Activated CD4-positive, CD25-positive, alpha-beta regulatory T cell treated with anti-CD3 and anti-CD28 coated beads, Interleukin-2, amount 50 U/mL, for 24 hours (primary cell): ENCODE data around the gene CHST13.

Source experiments
- ATAC-seq, 2 donors: fragments of 150-1000 bp; cut with Tn5 transposase; one replicate each; pipeline ENCODE4 v1.10.0; 2021; ENCODE audit warnings: mild to moderate bottlenecking in 1 of 2, moderate library complexity in 1 of 2

CHST13 gene, protein sequence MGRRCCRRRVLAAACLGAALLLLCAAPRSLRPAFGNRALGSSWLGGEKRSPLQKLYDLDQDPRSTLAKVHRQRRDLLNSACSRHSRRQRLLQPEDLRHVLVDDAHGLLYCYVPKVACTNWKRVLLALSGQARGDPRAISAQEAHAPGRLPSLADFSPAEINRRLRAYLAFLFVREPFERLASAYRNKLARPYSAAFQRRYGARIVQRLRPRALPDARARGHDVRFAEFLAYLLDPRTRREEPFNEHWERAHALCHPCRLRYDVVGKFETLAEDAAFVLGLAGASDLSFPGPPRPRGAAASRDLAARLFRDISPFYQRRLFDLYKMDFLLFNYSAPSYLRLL

DNA sequence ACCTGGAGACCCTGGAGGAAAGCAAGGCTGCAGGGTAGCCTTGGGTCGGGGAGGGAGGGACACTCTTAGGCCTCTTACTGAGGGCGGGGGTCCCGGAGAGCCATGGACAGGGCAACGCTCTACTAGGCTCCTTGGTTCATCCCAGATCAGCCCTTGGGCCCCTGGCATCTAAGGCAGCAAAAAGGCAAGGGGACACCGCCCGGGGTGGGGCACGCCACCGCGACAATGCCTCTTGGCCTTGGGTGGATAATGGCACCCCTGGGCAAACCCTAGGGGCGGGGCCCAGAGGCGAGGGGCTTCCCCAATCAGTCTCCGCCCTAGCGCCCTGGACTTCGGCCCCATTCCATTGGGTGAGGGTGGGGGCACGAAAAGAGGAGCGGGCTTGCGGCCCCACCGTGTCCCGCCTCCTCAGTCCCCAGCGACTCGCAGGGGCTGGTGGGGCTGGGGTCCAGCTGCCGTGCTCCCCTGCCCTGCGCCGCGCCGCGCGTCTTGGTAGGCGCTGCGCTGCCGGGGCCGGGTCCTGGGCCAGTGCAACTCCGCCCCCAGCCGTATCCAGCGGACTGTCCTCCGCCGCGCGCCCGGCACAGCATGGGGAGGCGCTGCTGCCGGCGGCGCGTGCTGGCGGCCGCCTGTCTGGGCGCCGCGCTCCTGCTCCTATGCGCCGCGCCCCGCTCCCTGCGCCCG is at the start of gene CHST13:
TSS of gene CHST13 (plus strand) at position 411 of the 684 bp plus-strand sequence. CDS start at position 589, 178 bp downstream.
- ATAC-seq = no peak

DNA sequence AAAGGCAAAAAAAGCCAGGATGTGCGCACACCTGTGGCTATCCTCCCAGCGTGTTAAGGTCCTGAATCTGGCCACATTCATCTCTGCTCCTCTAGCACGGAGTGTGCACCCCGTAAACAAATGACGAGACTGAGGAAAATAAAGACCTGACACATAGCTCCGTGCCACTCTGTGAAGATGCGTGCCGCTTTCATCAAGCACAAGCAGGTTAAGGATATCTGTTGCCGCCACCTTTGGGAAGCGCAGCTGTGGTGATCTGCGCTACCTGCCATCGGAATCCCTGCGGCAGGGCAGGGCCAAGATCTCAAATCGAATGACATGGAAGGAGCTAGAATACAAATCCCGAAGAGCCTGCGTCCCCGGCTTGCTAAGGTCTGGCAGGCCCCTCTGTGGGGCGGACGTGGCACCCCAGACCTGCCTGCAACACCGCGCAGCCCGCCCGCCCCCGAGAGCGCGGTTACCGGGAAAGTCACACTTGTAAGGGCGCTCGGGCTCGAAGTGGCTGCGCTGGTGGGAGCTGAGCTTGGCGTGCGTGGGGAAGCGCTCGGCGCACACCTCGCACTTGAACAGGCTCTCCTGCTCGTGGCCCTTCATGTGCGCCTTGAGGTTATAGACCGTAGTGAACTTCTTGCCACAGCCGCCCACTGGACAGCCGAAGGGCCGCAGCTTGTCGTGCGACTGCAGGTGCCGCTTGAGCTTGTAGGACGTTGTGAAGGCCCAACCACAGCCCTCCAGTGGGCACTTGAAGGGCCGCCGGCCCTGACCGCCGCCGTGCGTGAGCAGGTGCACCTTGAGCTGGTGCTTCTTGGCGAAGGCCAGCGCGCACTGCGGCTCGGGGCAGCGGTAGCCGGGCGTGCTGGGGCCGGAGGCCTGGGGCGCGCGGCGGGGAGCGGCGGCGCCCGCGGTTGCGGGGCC is 49.2 kb upstream of the CHST13 start:
- ATAC-seq = no peak

DNA sequence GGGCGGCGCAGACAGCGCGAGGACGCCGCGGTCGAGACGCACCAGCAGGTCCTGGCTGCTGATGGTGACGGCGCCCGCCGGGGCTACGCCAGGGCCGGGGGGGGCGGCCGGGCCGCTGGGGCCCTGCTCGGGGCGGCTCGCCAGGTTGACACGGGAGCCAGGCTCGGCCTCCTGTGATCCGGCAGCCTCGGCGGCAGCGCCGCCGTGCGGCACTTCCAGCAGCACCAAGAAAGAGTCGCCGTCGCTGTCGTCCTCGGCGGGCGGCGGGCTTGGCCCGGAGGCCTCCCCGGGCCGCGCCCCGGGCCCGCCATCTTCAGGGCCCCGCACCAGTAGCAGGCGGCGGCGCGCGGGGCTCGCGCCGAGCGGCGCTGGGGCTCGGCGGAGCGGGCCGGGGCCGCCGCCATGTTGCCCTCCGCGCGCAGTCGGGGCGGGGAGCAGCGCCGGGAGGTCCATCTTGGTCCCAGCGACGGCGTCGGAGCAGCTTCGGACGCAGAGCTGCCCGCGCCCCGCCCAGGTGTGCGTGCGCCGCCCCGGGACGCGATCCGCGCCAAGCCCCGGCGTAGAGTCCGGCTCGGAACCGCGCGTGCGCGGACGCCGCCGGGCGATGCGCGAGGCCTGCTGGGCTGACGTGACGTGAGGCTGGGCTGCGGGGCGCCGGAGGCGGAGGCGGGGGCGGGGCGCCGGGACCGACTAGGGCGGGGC is 48.4 kb upstream of the CHST13 start, which contains the start of gene ZXDC:
TSS of gene ZXDC (minus strand) at position 479 of the 702 bp plus-strand sequence. CDS start at position 453, 26 bp downstream.
- peak; percentile 84 to 90 for ATAC-seq

DNA sequence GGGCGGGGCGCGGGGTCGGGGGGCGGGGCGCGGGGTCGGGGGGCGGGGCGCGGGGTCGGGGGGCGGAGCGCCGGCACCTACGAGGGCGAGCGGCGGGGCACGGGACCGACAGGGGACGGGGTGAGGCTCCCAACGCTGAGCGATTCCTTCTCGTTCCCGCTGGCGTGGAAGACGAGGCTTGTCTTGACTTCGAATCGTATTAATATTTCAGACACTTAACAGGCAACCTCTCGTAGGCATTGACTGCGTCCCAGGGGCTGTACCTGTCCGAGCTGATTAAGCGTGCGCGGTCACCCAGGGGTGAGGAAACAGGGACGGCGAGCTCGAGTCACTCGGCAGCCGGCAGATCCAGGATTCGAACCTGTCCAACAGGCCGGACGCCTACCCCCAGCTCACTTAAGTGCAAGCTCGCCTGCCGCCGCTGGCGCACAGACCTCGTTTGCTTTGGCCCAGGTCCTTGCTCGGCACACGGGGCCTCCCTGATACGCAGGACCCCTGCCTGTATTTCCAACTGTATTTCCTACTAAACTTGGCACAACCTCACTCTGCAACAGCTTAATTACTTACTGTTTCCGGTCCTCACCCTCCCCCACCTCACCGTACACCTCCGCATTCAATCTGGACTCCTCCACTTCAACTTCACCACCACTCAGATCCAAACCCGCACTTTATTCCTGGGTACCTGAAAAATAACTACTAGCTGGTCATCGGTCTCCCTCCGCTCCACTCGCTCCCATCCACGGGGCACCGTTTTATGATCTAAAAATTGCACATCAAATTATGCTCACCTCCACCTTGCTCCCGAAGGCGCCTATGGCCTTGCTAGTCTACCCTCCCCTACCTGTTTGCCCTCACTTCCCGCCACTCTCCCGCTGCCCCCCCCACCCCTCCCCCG is 47.5 kb upstream of the CHST13 start:
- peak; percentile 31 to 32 for ATAC-seq

DNA sequence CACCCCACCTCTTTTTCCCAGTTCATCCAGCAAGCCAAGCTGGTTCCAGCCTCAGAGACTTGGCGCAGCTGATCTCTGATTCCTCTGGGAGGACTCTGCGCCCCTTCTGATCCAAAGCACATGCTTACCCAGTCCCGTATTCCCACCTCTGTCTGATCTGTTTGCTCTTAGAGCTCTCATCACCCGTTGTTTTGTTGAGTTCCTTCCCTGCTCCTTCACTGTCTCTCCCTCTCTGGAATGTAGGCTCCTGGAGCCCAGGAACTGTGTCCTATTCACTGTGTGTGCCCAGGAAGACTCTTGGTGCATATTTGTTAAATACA is 46.9 kb upstream of the CHST13 start:
- no peak for ATAC-seq

DNA sequence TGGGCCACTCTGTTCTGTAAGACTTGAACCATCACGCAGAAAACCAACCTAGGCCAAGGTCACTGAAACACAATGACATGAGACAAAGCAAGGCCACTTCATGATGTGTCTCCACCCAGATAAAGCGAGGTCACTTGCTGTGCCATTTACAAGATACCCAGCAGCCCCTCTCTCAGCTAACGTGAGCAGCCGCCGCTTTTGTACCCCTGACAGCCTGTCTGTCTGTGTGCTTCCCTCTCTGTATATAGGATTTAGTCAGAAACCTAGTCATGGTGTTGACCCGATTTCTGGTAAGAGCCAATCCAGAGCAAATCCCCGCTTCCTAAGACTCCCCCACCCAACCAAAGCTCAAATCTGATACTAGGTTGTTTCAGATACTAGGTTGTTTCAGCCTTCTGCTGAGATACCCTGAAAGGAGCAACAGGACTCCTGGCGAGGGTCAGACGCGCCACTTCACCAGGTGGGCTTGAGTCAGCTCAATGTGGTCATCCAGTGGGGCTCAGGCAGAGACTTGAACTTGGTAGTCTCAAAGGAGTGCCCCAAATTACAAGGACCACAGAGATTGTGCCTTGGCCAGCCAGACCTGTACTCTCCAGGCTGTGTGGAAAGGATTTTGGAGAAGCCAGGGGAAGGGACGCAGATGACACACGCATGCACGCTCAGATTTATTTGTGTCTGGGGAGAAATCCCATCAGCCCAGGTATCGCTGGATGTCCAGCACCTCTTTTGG is 45.2 kb upstream of the CHST13 start:
- no peak for ATAC-seq

DNA sequence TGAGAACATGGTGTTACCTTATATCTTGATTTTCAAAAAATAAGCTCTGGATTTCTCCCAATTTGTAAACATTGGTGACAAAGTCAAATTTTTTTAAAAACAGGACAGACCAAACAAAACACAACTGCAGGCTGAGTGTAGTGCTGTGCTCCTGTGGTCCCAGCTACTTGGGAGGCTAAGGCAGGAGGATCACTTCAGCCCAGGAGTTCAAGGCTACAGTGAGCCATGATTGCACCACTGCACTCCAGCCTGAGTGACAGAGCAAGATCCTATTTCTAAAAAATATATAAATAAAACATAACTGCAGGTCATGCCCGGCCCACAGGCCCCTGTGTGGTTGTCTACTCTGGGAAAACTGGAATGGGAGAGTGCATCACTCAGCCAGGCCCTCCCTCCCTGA is 44.3 kb upstream of the CHST13 start:
- ATAC-seq = no peak

DNA sequence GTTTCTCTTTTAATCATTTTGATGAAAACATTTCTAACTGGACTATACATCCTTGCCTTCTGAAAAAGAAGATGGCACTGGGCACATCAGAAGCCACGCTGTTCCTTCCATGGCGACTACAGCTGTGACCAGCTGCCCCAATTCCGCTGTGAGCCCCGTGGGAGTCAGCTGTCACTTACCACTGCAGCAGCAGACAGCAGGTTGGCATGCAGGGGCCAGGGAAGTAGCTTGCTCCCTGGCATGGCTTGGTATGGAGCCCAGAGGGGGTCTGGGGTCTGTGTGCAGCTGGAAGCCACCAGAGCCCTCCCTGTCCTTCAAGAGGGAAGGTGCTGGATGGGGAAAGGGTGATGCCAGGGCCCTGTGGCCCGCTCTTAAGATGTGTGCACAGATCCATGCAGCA is 43.7 kb upstream of the CHST13 start:
- ATAC-seq = no peak

DNA sequence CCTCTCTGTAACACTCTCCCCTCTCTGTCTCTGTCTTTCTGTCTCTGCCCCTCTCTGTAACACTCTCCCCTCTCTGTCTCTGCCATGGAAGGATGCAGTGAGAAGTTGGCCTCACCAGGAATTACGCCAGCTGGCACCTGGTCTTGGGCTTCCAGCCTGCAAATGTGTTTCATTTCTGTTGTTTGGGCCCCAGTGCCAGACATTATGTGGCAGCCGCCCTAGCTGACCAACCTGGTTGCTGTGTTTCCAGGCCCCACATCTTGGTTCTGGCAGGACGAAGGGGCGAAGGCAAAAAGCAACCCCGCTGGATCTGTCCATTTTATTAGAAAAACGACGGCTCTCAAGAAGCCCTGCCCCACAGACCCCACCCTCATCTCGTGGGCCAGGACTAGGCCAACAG is 43.1 kb upstream of the CHST13 start:
- ATAC-seq = no peak

DNA sequence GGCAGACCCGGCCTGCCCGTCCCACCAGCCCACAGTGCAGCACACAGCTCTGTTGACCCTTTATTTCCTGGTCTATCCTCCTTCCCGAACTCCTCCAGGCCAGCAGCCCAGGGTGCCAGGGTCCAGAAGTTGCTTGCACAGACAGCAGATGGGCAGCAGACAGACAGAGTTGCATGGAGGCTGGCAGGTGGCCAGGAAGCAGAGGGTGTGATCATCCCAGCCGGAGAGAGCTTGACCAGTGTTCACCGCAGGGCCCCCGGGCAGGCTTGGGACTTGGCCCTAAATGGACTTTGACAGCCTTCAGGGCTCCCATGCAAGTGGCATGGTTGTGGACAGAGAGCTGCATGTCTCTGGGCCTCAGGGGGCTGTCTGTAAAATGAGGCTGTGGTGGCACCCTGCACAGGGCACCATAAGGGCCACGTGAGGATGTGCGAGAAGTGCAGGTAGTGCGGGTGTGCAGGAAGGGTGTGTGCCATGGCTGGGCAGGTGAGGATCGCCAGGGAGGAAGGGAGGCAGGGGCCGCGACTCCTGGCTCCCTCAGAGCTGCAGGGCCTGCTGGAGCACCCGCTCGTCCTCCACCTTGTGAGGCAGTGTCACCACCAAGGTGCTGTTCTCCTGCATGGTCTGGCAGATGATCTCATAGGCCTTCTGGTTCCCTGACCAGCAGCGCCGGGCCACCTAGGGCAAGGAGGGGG is 42.0 kb upstream of the CHST13 start:
- ATAC-seq = no peak

DNA sequence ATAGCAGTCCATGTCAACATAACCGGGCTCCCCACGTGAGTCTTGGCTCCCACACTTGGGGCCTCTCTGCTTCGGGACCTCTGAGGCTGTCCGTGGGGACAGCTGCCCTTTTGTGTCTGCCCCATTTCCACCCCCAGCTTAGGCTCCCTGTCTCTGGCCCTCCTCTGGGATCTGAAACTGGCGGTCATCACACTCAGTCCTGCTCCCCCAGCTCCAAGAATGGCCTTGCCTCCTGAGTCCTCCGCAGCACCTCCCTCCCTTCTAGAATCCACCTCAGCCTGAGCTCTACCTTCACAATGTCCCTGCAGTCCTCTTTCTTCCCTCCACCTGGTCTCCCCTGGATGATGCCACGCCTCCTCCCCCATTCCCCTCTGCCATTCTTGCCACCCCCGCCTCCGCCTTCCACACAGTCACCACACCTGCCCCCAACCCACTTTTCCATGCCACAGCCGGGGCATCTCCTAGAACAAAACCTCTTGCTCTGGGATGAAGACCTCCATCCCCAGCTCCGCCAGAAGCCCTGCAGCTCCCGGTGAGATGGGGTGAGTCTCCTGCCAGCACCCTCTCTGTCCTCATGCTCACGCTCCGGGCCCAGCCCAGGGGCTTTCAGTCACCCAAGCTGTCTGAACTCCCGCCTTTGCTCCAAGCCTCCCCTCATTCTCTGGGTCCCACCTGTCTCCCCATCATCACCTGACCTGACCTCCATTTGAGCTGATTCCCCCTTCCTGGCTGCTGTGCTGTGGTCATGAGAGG is 41.3 kb upstream of the CHST13 start:
- no peak for ATAC-seq

DNA sequence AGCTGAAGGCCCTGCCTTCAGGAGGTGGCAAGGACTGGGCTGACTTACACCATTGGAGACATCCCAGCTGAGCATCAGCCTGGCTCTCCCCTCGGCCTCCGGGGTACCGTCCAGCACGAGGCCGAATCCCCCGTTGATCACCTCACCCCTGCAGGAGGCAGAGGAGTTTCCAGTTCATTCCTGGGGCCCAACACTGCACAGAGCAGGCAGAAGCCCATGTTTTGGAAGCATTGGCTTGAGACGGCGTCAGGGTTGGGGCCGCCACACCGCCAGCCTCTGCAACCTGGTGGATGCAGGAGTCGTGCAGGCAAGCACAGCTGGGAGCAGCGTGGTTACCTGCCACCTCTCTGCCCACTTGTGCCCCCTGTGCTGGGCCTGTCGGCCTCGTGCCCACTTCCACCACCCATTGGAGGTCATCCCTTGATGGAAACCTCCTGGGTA is 40.6 kb upstream of the CHST13 start:
- ATAC-seq = no peak

DNA sequence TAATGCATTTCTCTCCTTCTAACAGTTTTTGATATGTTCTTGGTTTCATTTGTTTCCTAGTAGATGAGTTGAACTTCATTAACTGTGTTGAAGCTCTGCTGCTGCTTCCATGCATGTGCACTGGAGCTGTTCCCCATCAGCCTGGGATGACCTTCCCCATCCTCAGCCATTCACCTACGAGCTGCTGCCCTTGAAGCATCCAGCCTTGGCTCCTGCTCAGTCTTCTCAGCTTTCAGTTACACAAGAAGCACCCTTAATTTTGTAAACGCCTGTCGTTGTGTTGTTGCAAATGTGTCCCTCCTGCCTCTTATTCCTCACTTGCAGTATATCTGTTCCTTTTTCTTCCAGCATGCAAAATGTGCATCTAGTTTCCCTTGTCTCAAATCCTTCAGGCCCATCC is 39.8 kb upstream of the CHST13 start:
- no peak for ATAC-seq

DNA sequence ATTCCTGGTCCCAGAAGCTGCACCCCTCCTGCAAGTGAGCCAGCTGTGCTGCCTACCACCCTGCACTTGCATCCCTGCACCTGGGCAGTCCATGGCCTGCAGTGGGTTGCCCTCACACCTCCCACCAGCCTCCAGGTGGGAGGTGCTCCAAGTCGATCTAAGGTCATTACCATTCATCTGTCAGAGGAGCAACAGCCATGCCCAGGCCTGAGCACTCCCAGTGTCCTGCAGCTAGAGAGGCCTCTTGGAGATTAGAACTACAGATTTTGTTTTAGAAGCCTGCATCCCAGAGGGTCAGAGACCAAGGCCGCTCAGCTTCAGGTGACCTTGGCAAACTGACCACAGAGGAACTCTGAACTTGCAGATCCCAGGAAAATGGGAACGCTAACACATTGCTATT is 39.3 kb upstream of the CHST13 start:
- no peak for ATAC-seq

DNA sequence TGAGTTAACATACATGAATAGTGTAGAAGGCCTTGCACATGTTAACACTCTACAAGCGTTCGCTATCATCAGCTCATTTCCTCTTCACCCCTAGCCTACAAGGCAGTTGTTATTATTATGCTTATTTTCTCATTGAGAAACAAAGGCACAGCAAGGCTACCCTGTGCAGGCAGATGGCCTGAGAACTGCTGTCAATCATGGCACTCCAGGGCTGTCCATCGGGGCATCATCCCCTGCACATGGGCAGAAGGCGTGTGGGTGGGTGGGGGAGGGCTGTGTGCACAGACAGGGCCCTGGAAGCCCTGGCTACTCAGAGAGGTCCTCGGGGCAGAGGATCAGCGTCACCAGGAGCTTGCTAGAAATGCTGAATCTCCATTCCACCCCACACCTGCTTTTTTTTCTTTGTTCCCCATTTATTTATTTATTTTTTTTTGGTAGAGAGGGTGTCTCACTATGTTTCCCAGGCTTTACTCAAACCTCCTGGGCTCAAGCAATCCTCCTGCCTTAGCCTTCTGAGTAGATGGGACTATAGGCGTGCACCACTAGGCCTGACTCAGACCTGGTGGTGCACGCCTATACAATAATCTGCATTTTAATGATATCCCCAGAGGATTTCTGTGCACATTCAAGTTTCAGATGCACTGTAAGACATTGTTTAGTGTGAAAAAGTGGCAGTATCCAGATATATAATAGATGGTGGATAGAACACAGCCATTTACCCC is 38.6 kb upstream of the CHST13 start:
- ATAC-seq = no peak

DNA sequence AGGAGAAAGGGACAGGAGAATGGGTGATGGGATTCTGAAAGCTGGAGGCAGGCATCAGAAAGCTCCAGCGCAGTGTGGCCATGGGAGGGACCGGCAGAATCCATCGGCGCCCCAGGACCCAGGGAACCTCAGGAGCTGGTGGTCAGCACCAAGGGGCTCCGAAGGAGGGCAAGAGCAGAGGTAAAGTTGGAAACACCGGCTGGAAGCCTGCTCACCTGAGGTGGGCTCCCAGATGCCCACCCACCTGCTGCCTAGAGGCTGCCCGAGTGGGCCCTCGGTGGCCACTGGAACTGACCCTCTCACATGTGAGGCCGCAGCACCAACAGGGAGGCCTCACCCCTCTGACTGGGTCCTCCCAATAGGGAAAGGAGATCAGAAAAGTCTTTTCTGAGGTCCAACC is 38.0 kb upstream of the CHST13 start:
- ATAC-seq = no peak

DNA sequence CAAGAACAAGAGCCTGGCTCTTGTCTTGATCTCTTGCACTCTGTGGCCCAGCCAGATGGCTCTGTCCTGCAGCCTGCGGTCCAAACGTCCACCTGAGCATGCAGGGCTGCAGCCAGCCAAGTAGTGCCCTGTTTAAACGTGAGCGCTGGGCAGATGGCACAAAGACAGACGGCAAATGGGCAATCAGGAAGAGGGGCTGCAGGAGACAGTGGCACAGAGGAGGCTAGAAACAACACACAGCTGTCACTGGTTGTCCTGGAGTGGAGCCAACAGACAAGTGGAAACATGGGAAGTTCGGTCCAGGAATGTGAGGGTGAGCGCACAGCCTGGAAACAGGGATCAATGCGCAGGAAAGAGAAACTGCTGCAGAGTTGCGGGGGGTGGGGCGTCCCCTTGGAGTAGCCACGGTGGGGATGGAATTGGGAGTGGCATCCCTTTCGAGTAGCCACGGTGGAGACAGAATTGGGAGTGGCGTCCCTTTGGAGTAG is 37.6 kb upstream of the CHST13 start:
- ATAC-seq = no peak

DNA sequence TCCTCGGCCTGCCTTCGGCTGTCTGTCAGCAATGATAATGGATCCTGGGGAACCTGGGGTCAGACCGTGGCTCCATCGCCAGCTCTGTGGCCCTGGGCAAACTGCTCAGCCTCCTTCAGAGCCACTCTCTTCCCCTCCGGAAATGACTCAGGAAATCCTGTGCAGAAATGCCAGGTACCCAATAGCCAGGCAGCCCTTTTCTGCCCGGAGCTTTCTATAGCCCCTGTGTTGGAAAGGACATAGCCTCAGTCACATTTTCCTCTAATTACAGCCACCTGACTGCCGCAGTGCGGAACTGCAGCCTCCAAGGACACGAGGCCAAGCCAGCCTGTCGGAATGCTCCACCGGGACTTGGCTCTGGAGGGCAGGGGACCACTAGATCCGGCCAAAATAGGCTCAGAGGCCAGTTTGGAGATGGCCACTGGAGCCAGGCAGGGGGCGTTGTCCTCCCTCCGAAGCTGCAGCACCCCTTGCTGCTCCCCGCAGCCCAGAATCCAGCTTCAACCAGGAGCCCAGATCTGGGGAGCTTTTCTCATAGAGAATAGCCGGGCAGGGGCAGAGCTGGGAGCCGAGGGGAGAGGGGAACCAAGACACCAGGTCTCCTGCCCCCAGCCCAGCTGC is 36.7 kb upstream of the CHST13 start:
- ATAC-seq = peak in 1 of 2 donors; percentile 42
